CD14-positive monocyte (primary cell): ENCODE data around the gene MAN1C1. TPM values are rescaled to one million over a fixed set of nuclear protein-coding genes. Genes with fewer than 3 reads are reported as not detected.

Experiments
- DNase-seq, 3 donors: peaks; one replicate each; pipeline ENCODE4 v3.0.0-alpha.2; 2011 to 2022
- H2AFZ ChIP-seq: 2 replicates; pipeline ENCODE4 v1.6.0; 2012; ENCODE audit warnings: mild to moderate bottlenecking, low read depth, low read length, inconsistent platforms; ENCODE audit not compliant: insufficient read depth, poor library complexity, severe bottlenecking
- H3K27ac ChIP-seq, 2 donors: 1 replicate in 1 of 2; 2 replicates in 1 of 2; pipeline ENCODE4 v1.5.1; 2012 to 2013; ENCODE audit warnings: low read length in 2 of 2, control low read depth in 1 of 2, inconsistent platforms in 1 of 2, low read depth in 1 of 2, mild to moderate bottlenecking in 1 of 2
- H3K27me3 ChIP-seq, 2 donors: one replicate each; pipeline versions ENCODE4 v1.6.0 to v1.6.1; 2011 to 2013; ENCODE audit warnings: low read length in 2 of 2; ENCODE audit not compliant: control insufficient read depth in 2 of 2, insufficient read depth in 2 of 2
- H3K36me3 ChIP-seq, 2 donors: replicated peaks in 1 of 2; 1 replicate in 1 of 2; 2 replicates in 1 of 2; pipeline versions ENCODE4 v1.5.1 to v1.6.1; 2012 to 2013; ENCODE audit warnings: low read length in 2 of 2, control low read depth in 1 of 2, inconsistent platforms in 1 of 2, mild to moderate bottlenecking in 1 of 2; ENCODE audit not compliant: insufficient read depth in 2 of 2, control insufficient read depth in 1 of 2
- H3K4me1 ChIP-seq, 2 donors: 1 replicate in 1 of 2; 2 replicates in 1 of 2; pipeline versions ENCODE4 v1.5.1 to v1.6.1; 2012 to 2013; ENCODE audit warnings: low read length in 2 of 2, control low read depth in 1 of 2, inconsistent platforms in 1 of 2, mild to moderate bottlenecking in 1 of 2, moderate library complexity in 1 of 2; ENCODE audit not compliant: insufficient read depth in 2 of 2, control insufficient read depth in 1 of 2
- H3K4me2 ChIP-seq: replicated peaks from 2 replicates; pipeline ENCODE3; 2012; ENCODE audit warnings: low read length, moderate library complexity, mild to moderate bottlenecking; ENCODE audit not compliant: poor library complexity, severe bottlenecking; ENCODE audit errors: extremely low read depth
- H3K4me3 ChIP-seq, 3 experiments: fragments of 200-600 bp in 1 of 3; sonication (generic) in 1 of 3; replicated peaks in 1 of 3; 1 replicate in 2 of 3; 2 replicates in 1 of 3; pipeline ENCODE4 v1.5.1; 2011 to 2013; ENCODE audit warnings: low read length in 3 of 3, mild to moderate bottlenecking in 3 of 3, control low read depth in 2 of 3, low read depth in 2 of 3, inconsistent platforms in 1 of 3, moderate library complexity in 1 of 3
- H3K79me2 ChIP-seq: 2 replicates; pipeline ENCODE4 v1.6.0; 2012; ENCODE audit warnings: mild to moderate bottlenecking, control low read depth, inconsistent platforms, low read length, moderate library complexity; ENCODE audit not compliant: insufficient read depth
- H3K9ac ChIP-seq: 2 replicates; pipeline ENCODE4 v1.6.0; 2017; ENCODE audit warnings: low read length, mild to moderate bottlenecking; ENCODE audit not compliant: insufficient read depth, poor library complexity, severe bottlenecking
- H3K9me3 ChIP-seq, 2 donors: replicated peaks in 1 of 2; 1 replicate in 1 of 2; 2 replicates in 1 of 2; pipeline versions ENCODE4 v1.5.1 to v1.6.1; 2012 to 2013; ENCODE audit warnings: low read length in 2 of 2, control low read depth in 1 of 2; ENCODE audit not compliant: control insufficient read depth in 1 of 2, insufficient read depth in 1 of 2
- H4K20me1 ChIP-seq: 2 replicates; pipeline ENCODE4 v1.6.0; 2012; ENCODE audit warnings: mild to moderate bottlenecking, low read length, control low read depth, moderate library complexity; ENCODE audit not compliant: insufficient read depth
- H3K27ac Mint-ChIP-seq, 7 donors: one replicate each; pipeline ENCODE4 v1.8.0; 2020; ENCODE audit warnings: mild to moderate bottlenecking in 7 of 7, mixed read lengths in 7 of 7, moderate library complexity in 6 of 7, inconsistent platforms in 2 of 7
- H3K27me3 Mint-ChIP-seq, 3 donors: one replicate each; pipeline ENCODE4 v1.8.0; 2021 to 2022; ENCODE audit warnings: low read depth in 3 of 3, mild to moderate bottlenecking in 3 of 3, mixed read lengths in 3 of 3, moderate library complexity in 3 of 3, inconsistent platforms in 1 of 3
- H3K36me3 Mint-ChIP-seq, 2 donors: one replicate each; pipeline ENCODE4 v1.8.0; 2020; ENCODE audit warnings: mixed read lengths in 2 of 2, inconsistent platforms in 1 of 2, mild to moderate bottlenecking in 1 of 2
- H3K4me1 Mint-ChIP-seq: one replicate; pipeline ENCODE4 v1.8.0; 2020; ENCODE audit warnings: mild to moderate bottlenecking, mixed read lengths
- H3K4me3 Mint-ChIP-seq, 2 donors: one replicate each; pipeline ENCODE4 v1.8.0; 2020; ENCODE audit warnings: mild to moderate bottlenecking in 2 of 2, mixed read lengths in 2 of 2, moderate library complexity in 1 of 2
- H3K9me3 Mint-ChIP-seq, 7 donors: one replicate each; pipeline ENCODE4 v1.8.0; 2020 to 2022; ENCODE audit warnings: mixed read lengths in 7 of 7, mild to moderate bottlenecking in 6 of 7, moderate library complexity in 6 of 7, inconsistent platforms in 2 of 7
- CTCF ChIP-seq: fragments of 200-600 bp; IDR thresholded peaks from one replicate; pipeline ENCODE4 v1.8.0; 2022; ENCODE audit warnings: antibody characterized with exemption, mild to moderate bottlenecking
- WGBS: methylation state at CpG from one replicate; pipeline ENCODE4 v1.1.5; 2013; ENCODE audit warnings: missing lambda C conversion rate; ENCODE audit not compliant: insufficient coverage; 5-methylcytosine and 5-hydroxymethylcytosine counted together
- intact Hi-C, 2 donors: fragments of 100-400 bp; cut with micrococcal nuclease; formaldehyde crosslinking; loops; one replicate each; pipeline versions ENCODE4 v1.15.0 to v1.15.1; 2023
- polyA plus RNA-seq, 3 donors: library from polyadenylated mRNA; depleted of rRNA in 1 of 3; unstranded in 2 of 3; stranded (reverse) in 1 of 3; fragments of 300-500 nt in 2 of 3; fragments of >200 nt in 1 of 3; fragmentation: Illumina TruSeq in 2 of 3; gene quantifications; 1 replicate in 2 of 3; 2 replicates in 1 of 3; pipeline ENCODE4 v1.2.3, GENCODE V29; 2012 to 2021

Gene MAN1C1
- polyA plus RNA-seq, 3 donors: 1.2 to 7.2 (median 1.7) TPM

GRCh38 chr1:25809929-25810328, 193.3 kb downstream of the MAN1C1 start:
- DNase-seq: no peak
- Histone ChIP-seq H3K27ac (peak overlapping the region in 1 of 2 donors; percentile 17), H3K79me2 (no peaks in the 10 kb centered on the region), H3K4me2 (peak overlapping the region; percentile 19), H2AFZ (no peak overlapping the region), H3K4me1 (peaks cover 10 to 21% of the 10 kb centered on the region in 2 donors), H3K4me3 (no peak overlapping the region), H3K27me3 (no peaks in the 10 kb centered on the region), H3K9me3 (no peaks in the 10 kb centered on the region), H3K9ac (no peak overlapping the region), H3K36me3 (peaks cover 39 to 80% of the 10 kb centered on the region in 2 donors), H4K20me1 (peaks cover 13% of the 10 kb centered on the region)
- intact Hi-C loops: loop anchor here (10.0 kb wide), 1 partner anchor 195 kb away; the partner anchor contains the start of gene MAN1C1 (in 2 of the 2)
- Mint-ChIP-seq H3K27me3 (peaks cover 0 to 3% (median 2%) of the 10 kb centered on the region in 3 donors), H3K36me3 (peaks cover 54 to 82% of the 10 kb centered on the region in 2 donors), H3K4me1 (peaks cover 14% of the 10 kb centered on the region), H3K27ac (peak overlapping the region in 3 of 7 donors; percentile 21 to 72 (median 43)), H3K4me3 (peak overlapping the region; percentile 60 to 67), H3K9me3 (peaks cover 0 to 1% (median 0%) of the 10 kb centered on the region in 7 donors)
- TF ChIP-seq CTCF: no peak
- 80% methylated on average over 7 of the region's 7 CpGs for WGBS

GRCh38 chr1:25810341-25811299, 194.0 kb downstream of the MAN1C1 start:
- Mint-ChIP-seq H3K27me3 (peaks cover 0 to 3% (median 2%) of the 10 kb centered on the region in 3 donors), H3K9me3 (peaks cover 0 to 1% (median 0%) of the 10 kb centered on the region in 7 donors), H3K4me3 (no peak overlapping the region), H3K4me1 (peaks cover 14% of the 10 kb centered on the region), H3K27ac (peak overlapping the region in 2 of 7 donors; percentile 43 to 46), H3K36me3 (peaks cover 55 to 82% of the 10 kb centered on the region in 2 donors)
- Histone ChIP-seq H3K36me3 (peaks cover 39 to 80% of the 10 kb centered on the region in 2 donors), H3K79me2 (no peaks in the 10 kb centered on the region), H4K20me1 (peaks cover 13% of the 10 kb centered on the region), H3K4me1 (peaks cover 10 to 21% of the 10 kb centered on the region in 2 donors), H3K4me3 (no peak overlapping the region), H3K9me3 (no peaks in the 10 kb centered on the region), H2AFZ (no peak overlapping the region), H3K4me2 (no peak overlapping the region), H3K27me3 (no peaks in the 10 kb centered on the region), H3K9ac (no peak overlapping the region), H3K27ac (no peak overlapping the region)
- peak; percentile 99 for TF ChIP-seq CTCF
- DNase-seq: peak; percentile 44 to 63 (median 59)
- intact Hi-C loops: no loop called here
- 35% methylated on average over 17 of the region's 21 CpGs for WGBS
